Fibroblast of mammary gland (primary cell): Measurements from ENCODE around the gene ARSG.
A peak's percentile ranks its signal among the peaks of the same experiment; 100 is the strongest.
"Not testable (repeated sequence)": the region's sequence is repeated elsewhere in the genome, so short reads cannot be mapped to it uniquely, and the experiment has no call there.

ENCODE experiments used
- DNase-seq: peaks from one replicate; pipeline ENCODE4 v3.0.0-alpha.2; 2010; ENCODE audit warnings: low read depth
- H3K4me3 ChIP-seq: 2 replicates; pipeline ENCODE4 v1.5.1; 2011; ENCODE audit warnings: low read depth, mild to moderate bottlenecking, low read length, moderate library complexity; ENCODE audit not compliant: control insufficient read depth
- TF ChIP-seq, protein P1 (sequence below): conservative IDR thresholded peaks from 2 replicates; pipeline ENCODE4 v1.5.1; 2011; ENCODE audit warnings: low read depth, low read length, inconsistent platforms; ENCODE audit not compliant: control insufficient read depth, insufficient read depth

ARSG gene

DNA sequence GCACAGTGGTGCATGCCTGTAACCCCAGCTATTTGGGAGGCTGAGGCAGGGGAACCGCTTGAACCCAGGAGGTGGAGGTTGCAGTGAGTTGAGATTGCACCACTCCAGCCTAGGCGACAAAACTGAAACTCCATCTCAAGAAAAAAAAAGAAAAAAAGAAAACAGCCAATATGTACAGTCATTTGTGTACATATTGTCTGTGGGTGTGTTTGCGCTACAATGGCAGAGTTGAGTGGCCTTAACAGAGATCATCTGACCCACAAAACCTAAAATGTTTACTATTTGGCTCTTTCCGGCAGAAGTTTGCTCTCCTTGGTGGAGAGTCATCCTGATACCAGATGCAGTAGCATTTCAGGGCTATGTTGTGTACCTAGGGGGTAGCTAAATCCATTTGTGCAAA lies 57.9 kb downstream of the ARSG start:
- TF ChIP-seq, protein P1, sequence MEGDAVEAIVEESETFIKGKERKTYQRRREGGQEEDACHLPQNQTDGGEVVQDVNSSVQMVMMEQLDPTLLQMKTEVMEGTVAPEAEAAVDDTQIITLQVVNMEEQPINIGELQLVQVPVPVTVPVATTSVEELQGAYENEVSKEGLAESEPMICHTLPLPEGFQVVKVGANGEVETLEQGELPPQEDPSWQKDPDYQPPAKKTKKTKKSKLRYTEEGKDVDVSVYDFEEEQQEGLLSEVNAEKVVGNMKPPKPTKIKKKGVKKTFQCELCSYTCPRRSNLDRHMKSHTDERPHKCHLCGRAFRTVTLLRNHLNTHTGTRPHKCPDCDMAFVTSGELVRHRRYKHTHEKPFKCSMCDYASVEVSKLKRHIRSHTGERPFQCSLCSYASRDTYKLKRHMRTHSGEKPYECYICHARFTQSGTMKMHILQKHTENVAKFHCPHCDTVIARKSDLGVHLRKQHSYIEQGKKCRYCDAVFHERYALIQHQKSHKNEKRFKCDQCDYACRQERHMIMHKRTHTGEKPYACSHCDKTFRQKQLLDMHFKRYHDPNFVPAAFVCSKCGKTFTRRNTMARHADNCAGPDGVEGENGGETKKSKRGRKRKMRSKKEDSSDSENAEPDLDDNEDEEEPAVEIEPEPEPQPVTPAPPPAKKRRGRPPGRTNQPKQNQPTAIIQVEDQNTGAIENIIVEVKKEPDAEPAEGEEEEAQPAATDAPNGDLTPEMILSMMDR = no peak
- no peak overlapping the region for H3K4me3 ChIP-seq
- DNase-seq = no peak

DNA sequence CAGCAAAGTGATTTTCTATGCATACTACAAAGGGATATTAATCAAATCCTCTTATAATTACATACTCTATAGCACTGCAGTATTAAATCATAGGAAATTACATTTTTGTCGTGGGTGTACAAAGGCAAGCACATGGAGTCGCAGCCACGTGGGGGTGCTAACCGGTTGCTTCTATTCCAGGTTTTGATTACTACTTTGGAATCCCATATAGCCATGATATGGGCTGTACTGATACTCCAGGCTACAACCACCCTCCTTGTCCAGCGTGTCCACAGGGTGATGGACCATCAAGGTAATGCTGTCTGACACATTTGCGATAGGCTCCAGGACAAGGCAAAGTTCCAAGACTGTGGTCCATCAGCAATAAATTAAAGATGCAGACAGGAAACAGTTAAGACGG lies 60.1 kb downstream of the ARSG start:
- peak; percentile 65 for DNase-seq
- TF ChIP-seq, protein P1 = peak; percentile 29
- no peak overlapping the region for H3K4me3 ChIP-seq

- DNase-seq = no peak
- TF ChIP-seq, protein P1 = no peak
- H3K4me3 ChIP-seq = no peak overlapping the region
Measured at GRCh38 chr17:68352041-68352440, 60.7 kb downstream of the ARSG start.

GRCh38 chr17:68352671-68353070 lies 61.4 kb downstream of the ARSG start:
- not testable (repeated sequence) for H3K4me3 ChIP-seq

DNA sequence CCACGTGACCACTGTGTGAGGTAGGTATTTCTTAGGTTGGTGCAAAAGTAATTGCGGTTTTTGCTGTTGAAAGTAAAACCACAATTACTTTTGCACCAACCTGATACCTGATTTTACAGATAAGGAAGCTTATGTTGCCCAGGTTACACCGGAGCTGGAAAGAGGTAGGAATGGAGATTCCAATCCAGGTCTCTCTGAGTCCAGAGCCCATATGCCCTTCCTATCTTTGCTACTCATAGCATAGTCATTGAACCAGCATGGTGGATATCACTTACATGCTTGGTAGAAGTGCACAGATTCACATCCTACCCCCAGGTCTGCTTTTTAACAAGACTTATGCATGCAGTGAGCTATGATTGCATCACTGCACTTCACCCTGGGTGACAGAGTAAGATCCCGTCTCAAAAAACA lies 61.8 kb downstream of the ARSG start:
- no peak overlapping the region for H3K4me3 ChIP-seq
- TF ChIP-seq, protein P1 = no peak
- DNase-seq = peak; percentile 26

More at GRCh38 chr17:68352671-68353070, 61.4 kb downstream of the ARSG start:
- DNase-seq = not testable (repeated sequence)

DNA sequence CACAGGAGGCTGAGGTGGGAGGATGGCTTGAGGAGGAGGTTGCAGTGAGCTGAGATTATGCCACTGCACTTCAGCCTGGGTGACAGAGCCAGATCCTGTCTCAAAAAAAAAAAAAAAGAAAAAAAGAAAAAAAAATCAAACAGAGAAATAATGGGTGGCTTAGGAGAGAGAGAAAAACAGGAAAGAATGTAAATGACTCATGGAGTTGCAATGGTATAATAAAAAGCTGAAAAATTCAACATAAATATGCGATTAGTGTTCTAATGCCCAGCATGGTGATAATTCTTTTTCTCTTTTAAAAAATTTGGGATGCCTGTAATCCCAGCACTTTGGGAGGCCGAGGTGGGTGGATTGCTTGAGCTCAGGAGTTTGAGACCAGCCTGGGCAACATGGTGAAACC lies 63.0 kb downstream of the ARSG start:
- H3K4me3 ChIP-seq = not testable (repeated sequence)
- DNase-seq = peak; percentile 63

DNA sequence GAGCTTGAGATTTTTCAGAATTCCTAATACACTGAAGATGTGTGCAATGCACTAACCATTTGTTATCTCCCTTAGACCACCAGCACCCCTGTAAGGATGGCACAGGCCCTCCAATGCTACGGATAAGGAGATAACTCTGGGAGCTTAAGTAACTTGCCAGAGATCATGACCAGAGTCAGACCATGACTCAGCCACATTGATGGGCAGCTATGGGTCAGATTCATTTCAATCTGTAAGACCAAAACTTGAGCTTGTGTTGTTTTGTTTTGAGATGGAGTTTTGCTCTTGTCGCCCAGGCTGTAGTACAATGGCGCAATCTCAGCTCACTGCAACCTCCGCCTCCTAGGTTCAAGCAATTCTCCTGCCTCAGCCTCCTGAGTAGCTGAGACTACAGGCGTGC lies 63.8 kb downstream of the ARSG start:
- H3K4me3 ChIP-seq = not testable (repeated sequence)
- DNase-seq = peak; percentile 78

- DNase-seq = no peak
- TF ChIP-seq, protein P1 = no peak
- H3K4me3 ChIP-seq = no peak overlapping the region
Measured at GRCh38 chr17:68356520-68356919, 65.2 kb downstream of the ARSG start.
